Upper lobe of right lung (tissue), 1 donor: ENCODE results near the gene MS4A18. TPM values are rescaled to one million over a fixed set of nuclear protein-coding genes. Genes with fewer than 3 reads are reported as not detected.
A peak's percentile ranks its signal among the peaks of the same experiment; 100 is the strongest.

ENCODE experiments used
- ATAC-seq: fragments of 200-7000 bp; cut with Tn5 transposase; one replicate; pipeline ENCODE4 v1.9.1; 2020; ENCODE audit warnings: mild to moderate bottlenecking, moderate library complexity
- DNase-seq: peaks from one replicate; pipeline ENCODE4 v3.0.0-alpha.2; 2020
- H3K27ac ChIP-seq: fragments of 200-600 bp; one replicate; pipeline ENCODE4 v1.8.0; 2022
- H3K27me3 ChIP-seq: fragments of 200-600 bp; one replicate; pipeline ENCODE4 v1.8.0; 2022; ENCODE audit warnings: mild to moderate bottlenecking
- H3K36me3 ChIP-seq: fragments of 200-600 bp; one replicate; pipeline ENCODE4 v1.8.0; 2022
- H3K4me1 ChIP-seq: fragments of 200-600 bp; one replicate; pipeline ENCODE4 v1.8.0; 2022
- H3K4me3 ChIP-seq: fragments of 200-600 bp; one replicate; pipeline ENCODE4 v1.8.0; 2022; ENCODE audit warnings: mild to moderate bottlenecking
- H3K9me3 ChIP-seq: fragments of 200-600 bp; one replicate; pipeline ENCODE4 v1.8.0; 2022
- intact Hi-C: fragments of 100-400 bp; cut with DNase I; formaldehyde crosslinking; loops from one replicate; pipeline ENCODE4 v1.11.0; 2022
- total RNA-seq: library from RNA; stranded (reverse); fragmentation: NEBNext Ultra II Directional; extraction: Animal tissue kit (Norgen Biotek cat#: 25700); gene quantifications from one replicate; pipeline ENCODE4 v1.2.1, GENCODE V29; 2021
- TF ChIP-seq, protein P1 (sequence below): fragments of 200-600 bp; IDR thresholded peaks from one replicate; pipeline ENCODE4 v1.8.0; 2022; ENCODE audit warnings: antibody characterized with exemption
- donor health status: DM: no; HTN: yes; CAD: no; lungs with severe emphysema.

MS4A18 gene
- total RNA-seq, 1 donor from 2014 or later: not detected

DNA sequence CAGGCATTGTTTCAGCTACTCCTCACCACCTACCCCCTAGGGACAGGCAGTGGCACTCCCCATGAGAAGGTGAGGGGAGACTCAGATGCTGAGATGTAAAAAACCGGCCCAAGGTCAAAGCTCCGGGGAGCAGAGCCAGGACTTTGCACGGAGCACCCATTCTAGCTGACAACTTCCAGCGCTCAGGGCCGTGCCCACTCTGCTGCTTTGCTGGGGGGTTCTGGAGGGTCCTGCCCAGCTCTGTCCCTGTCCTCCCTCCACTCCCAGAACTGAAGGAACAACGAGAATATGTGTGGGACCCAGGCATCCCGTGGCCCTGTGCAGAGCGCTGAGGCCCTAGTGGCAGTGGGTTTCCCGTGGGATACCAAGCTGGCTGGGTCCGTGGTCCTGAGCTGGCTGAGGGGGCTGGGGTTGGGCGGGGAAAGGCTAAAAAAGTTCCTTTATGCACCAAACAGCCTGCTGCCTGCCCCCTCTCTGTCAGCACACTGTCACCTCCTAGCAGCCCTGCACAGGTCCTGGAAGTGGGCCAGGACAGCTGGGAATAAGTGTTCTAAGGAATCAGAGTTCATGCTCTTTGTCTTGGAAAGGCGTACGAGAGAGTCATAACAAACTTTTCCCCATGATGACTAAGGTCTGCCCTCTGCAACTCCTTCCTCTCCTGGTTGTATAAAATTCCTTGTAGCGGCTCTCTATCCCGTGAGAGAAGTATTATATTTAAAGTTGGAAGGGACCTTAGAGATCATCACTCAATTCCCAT, 62.5 kb downstream of the MS4A18 start:
- DNase-seq (no peak), ATAC-seq (peak; percentile 38)
- H3K9me3 ChIP-seq: no peaks in the 10 kb centered on the region
- H3K4me1 ChIP-seq: no peaks in the 10 kb centered on the region
- no peaks in the 10 kb centered on the region for H3K27me3 ChIP-seq
- TF ChIP-seq, protein P1, sequence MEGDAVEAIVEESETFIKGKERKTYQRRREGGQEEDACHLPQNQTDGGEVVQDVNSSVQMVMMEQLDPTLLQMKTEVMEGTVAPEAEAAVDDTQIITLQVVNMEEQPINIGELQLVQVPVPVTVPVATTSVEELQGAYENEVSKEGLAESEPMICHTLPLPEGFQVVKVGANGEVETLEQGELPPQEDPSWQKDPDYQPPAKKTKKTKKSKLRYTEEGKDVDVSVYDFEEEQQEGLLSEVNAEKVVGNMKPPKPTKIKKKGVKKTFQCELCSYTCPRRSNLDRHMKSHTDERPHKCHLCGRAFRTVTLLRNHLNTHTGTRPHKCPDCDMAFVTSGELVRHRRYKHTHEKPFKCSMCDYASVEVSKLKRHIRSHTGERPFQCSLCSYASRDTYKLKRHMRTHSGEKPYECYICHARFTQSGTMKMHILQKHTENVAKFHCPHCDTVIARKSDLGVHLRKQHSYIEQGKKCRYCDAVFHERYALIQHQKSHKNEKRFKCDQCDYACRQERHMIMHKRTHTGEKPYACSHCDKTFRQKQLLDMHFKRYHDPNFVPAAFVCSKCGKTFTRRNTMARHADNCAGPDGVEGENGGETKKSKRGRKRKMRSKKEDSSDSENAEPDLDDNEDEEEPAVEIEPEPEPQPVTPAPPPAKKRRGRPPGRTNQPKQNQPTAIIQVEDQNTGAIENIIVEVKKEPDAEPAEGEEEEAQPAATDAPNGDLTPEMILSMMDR: no peak
- intact Hi-C loops: no loop called here
- no peaks in the 10 kb centered on the region for H3K36me3 ChIP-seq
- H3K4me3 ChIP-seq: no peak overlapping the region
- H3K27ac ChIP-seq: no peak overlapping the region

DNA sequence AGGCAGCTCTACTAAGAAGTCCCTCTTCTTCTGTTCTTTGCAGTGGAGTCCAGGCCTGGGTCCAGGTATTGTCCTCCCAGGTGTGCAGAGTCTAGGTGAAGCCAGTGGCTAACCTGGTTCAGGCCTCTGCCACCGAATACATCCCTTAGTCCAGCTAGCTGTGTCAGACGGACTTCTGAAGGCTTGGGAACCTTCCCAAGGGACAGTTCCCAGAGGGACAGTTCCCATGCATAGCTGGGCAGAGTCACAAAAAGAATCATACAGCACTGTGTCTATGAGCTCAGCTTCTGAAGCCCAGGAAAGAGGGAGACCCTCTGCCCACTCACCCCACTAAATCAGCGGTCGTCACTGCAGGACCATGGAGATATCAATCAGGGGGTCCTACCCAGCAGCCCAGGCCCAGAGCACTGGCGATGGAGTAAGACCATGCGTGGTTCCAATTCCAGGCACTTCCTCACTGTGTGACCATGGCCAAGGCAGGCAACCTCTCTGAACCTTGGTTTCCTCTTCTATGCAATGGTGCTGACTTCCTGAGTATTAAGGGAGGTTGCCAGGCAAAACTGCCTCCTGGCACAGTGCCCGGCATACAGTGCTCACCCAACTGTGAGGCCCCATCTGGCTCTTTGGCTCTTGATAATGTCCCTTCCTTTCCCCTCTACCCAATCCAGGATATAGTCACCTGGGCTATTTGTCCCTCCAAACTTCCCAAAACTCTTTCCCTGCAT, 64.0 kb downstream of the MS4A18 start:
- DNase-seq (no peak), ATAC-seq (no peak)
- no peaks in the 10 kb centered on the region for H3K27me3 ChIP-seq
- TF ChIP-seq, protein P1: no peak
- H3K9me3 ChIP-seq: no peaks in the 10 kb centered on the region
- intact Hi-C loops: no loop called here
- H3K27ac ChIP-seq: no peak overlapping the region
- no peak overlapping the region for H3K4me3 ChIP-seq
- H3K36me3 ChIP-seq: no peaks in the 10 kb centered on the region
- H3K4me1 ChIP-seq: no peaks in the 10 kb centered on the region

DNA sequence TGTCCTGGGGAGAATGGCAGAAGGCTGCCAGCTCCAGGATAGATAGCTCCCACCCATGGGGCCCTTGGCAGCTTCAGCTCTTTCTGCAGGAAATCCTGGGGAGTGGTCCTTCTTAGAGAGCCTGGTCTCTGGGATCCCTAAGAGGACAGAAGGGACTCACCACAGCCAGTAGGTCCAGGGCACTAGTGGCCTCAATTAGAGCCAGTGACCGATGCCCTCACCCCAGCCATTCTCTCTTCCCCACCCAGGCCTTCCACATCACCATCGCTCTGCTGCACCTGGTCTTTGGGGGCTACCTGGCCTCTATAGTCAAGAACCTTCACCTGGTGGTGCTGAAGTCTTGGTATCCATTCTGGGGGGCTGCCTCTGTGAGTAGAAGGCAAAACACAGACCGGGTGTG, 66.2 kb downstream of the MS4A18 start:
- Histone ChIP-seq H3K4me1 (no peaks in the 10 kb centered on the region), H3K36me3 (no peaks in the 10 kb centered on the region), H3K27ac (no peak overlapping the region), H3K27me3 (no peaks in the 10 kb centered on the region), H3K4me3 (no peak overlapping the region), H3K9me3 (no peaks in the 10 kb centered on the region)
- intact Hi-C loops: no loop called here
- DNase-seq (no peak), ATAC-seq (no peak)
- TF ChIP-seq, protein P1: no peak

DNA sequence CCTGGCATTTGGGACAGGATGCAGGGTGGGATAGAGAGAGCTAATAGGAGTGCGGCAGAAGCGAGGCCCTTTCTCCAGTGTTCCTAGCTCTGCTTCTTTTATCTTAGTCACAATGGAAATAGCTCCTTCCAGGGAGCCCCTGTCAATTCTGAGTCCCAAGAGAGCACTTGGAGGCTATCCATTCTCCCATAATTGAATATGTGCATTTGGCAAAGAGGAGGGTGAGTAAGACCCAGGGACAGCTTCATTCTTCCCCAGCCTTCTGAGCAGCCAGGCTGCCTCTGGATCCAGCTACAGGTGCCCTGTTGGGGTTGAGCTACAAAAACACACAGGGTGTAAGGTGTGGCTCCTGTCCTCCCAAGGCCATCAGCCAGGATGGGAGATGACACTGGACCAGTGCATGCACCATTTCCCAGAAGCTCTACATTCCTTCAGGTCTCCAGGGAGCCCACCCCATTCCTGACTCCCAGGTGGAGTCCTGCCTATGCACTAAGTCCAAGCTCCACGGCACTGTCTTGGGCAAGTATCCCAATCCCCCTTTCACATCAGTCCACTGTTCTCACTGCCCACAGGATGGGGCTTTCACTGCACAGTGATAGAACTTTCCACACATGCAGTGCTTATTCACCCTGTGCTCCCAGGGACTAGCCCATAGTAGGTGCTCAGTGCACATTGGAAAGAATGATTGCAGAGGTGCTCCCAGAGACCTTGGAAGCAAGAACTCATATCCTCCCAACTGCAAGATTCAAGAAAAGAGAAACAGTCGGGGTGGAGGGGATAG, 66.8 kb downstream of the MS4A18 start:
- no peaks in the 10 kb centered on the region for H3K9me3 ChIP-seq
- no peak overlapping the region for H3K27ac ChIP-seq
- DNase-seq: no peak
- no peaks in the 10 kb centered on the region for H3K4me1 ChIP-seq
- intact Hi-C loops: no loop called here
- no peak for ATAC-seq
- H3K36me3 ChIP-seq: no peaks in the 10 kb centered on the region
- TF ChIP-seq, protein P1: no peak
- H3K4me3 ChIP-seq: no peak overlapping the region
- no peaks in the 10 kb centered on the region for H3K27me3 ChIP-seq

DNA sequence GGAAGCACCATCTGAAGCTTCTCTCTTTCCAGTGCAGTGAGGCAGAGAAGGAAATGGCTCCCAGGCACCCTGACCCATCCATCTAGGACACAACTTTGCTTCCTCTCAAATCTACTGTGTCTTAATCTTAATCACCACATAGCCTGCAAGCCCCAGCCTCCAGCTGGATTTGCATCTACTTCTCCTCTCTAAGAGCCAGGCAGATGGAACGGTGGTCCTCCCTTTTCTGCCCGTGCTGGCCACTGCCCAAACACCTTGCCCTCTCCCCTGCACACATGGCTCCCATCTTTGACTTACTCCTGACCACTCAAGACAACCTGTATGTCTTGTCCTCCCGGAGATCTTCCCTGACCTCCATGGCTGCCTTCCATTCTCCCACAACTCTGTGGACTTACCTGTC, 68.0 kb downstream of the MS4A18 start:
- Histone ChIP-seq H3K36me3 (no peaks in the 10 kb centered on the region), H3K4me1 (no peaks in the 10 kb centered on the region), H3K9me3 (no peaks in the 10 kb centered on the region), H3K27ac (no peak overlapping the region), H3K27me3 (no peaks in the 10 kb centered on the region), H3K4me3 (no peak overlapping the region)
- no peak for ATAC-seq
- intact Hi-C loops: no loop called here
- TF ChIP-seq, protein P1: no peak
- DNase-seq: no peak

Other genes starting within 250 kb of the MS4A18 start
- gene MS4A12, start 231.9 kb upstream of the MS4A18 start, total RNA-seq: not detected
- not detected for gene MS4A13, start 209.3 kb upstream of the MS4A18 start, total RNA-seq
- gene MS4A8, start 25.1 kb upstream of the MS4A18 start, total RNA-seq: not detected
- 147 TPM for gene MS4A15, start 32.1 kb downstream of the MS4A18 start, total RNA-seq
- gene MS4A10, start 60.6 kb downstream of the MS4A18 start, total RNA-seq: not detected
- gene CCDC86, start 117.4 kb downstream of the MS4A18 start, total RNA-seq: 16.6 TPM
- gene PTGDR2, start 131.2 kb downstream of the MS4A18 start, total RNA-seq: 1.8 TPM
- not detected for gene ZP1, start 142.8 kb downstream of the MS4A18 start, total RNA-seq
- 59.8 TPM for gene PRPF19, start 181.9 kb downstream of the MS4A18 start, total RNA-seq
- gene TMEM109, start 189.4 kb downstream of the MS4A18 start, total RNA-seq: 156 TPM
- gene TMEM132A, start 199.7 kb downstream of the MS4A18 start, total RNA-seq: 18.4 TPM
- 139 TPM for gene SLC15A3, start 227.5 kb downstream of the MS4A18 start, total RNA-seq
- 3.9 TPM for gene CD6, start 247.0 kb downstream of the MS4A18 start, total RNA-seq